ENCODE data around the gene VSTM5.
"Not testable (repeated sequence)": the region's sequence is repeated elsewhere in the genome, so short reads cannot be mapped to it uniquely, and the experiment has no call there.

The VSTM5 gene

GRCh38 chr11:93869830-93870229 is 19.4 kb upstream of the VSTM5 start:
- Histone ChIP-seq H3K23ac (ENCODE audit: low read depth, low read length, poor library complexity) (no peak overlapping the region), H3K9ac (ENCODE audit: low read depth, low read length, poor library complexity) (no peak overlapping the region), H3K4me1 (ENCODE audit: control insufficient read depth in 2 of 2, insufficient read depth in 1 of 2, low read depth in 1 of 2, low read length in 2 of 2) (no peaks in the 10 kb centered on the region), H3K9me3 (replicated peaks in 1 of 2; ENCODE audit: control insufficient read depth in 2 of 2, insufficient read depth in 1 of 2, low read depth in 1 of 2, low read length in 2 of 2) (no peaks in the 10 kb centered on the region), H2BK5ac (ENCODE audit: low read length) (no peak overlapping the region), H2AK5ac (ENCODE audit: low read depth, low read length) (no peak overlapping the region), H4K91ac (ENCODE audit: low read depth, low read length, poor library complexity) (no peak overlapping the region), H3K4me2 (ENCODE audit: insufficient read depth, low read length, poor library complexity, severe bottlenecking) (no peak overlapping the region), H3K4me3 (ENCODE audit: low read length in 2 of 2) (no peak overlapping the region), H3K27me3 (ENCODE audit: control insufficient read depth in 3 of 3, insufficient read depth in 3 of 3, low read depth in 1 of 3, low read length in 3 of 3) (no peaks in the 10 kb centered on the region), H3K27ac (replicated peaks; ENCODE audit: low read length) (no peak overlapping the region), H4K8ac (ENCODE audit: low read depth, low read length) (no peak overlapping the region), H3K18ac (ENCODE audit: low read length) (no peak overlapping the region), H2AFZ (ENCODE audit: low read length) (no peak overlapping the region), H3K4ac (ENCODE audit: low read length) (no peak overlapping the region), H3K36me3 (replicated peaks in 1 of 2; ENCODE audit: control insufficient read depth in 2 of 2, insufficient read depth in 2 of 2, low read length in 2 of 2) (no peaks in the 10 kb centered on the region), H2BK12ac (ENCODE audit: low read length) (no peak overlapping the region), H3K14ac (ENCODE audit: low read length) (no peak overlapping the region), H3K79me1 (ENCODE audit: low read depth, low read length) (no peaks in the 10 kb centered on the region), H2BK15ac (ENCODE audit: low read length) (no peak overlapping the region), H2BK120ac (ENCODE audit: low read depth, low read length) (no peak overlapping the region)
- no peak for DNase-seq (ENCODE audit: low spot score)
- WGBS, 2 donors (ENCODE audit: extremely low coverage in 2 of 2, insufficient read length in 2 of 2, insufficient replicate concordance in 1 of 2): no CpG with 5 or more reads among the region's 7 CpGs

GRCh38 chr11:93868404-93868803 is 18.0 kb upstream of the VSTM5 start:
- H2AFZ ChIP-seq (ENCODE audit: low read length); H3K36me3 ChIP-seq (replicated peaks in 1 of 2; ENCODE audit: control insufficient read depth in 2 of 2, insufficient read depth in 2 of 2, low read length in 2 of 2); H2BK12ac ChIP-seq (ENCODE audit: low read length); H3K4me3 ChIP-seq (ENCODE audit: low read length in 2 of 2); H3K4me1 ChIP-seq (ENCODE audit: control insufficient read depth in 2 of 2, insufficient read depth in 1 of 2, low read depth in 1 of 2, low read length in 2 of 2); H2BK120ac ChIP-seq (ENCODE audit: low read depth, low read length); H3K18ac ChIP-seq (ENCODE audit: low read length); H2AK5ac ChIP-seq (ENCODE audit: low read depth, low read length); H3K4ac ChIP-seq (ENCODE audit: low read length); H3K27me3 ChIP-seq (ENCODE audit: control insufficient read depth in 3 of 3, insufficient read depth in 3 of 3, low read depth in 1 of 3, low read length in 3 of 3); H3K14ac ChIP-seq (ENCODE audit: low read length); H2BK5ac ChIP-seq (ENCODE audit: low read length); H3K9me3 ChIP-seq (replicated peaks in 1 of 2; ENCODE audit: control insufficient read depth in 2 of 2, insufficient read depth in 1 of 2, low read depth in 1 of 2, low read length in 2 of 2); H3K4me2 ChIP-seq (ENCODE audit: insufficient read depth, low read length, poor library complexity, severe bottlenecking); H3K79me1 ChIP-seq (ENCODE audit: low read depth, low read length); H3K9ac ChIP-seq (ENCODE audit: low read depth, low read length, poor library complexity); H4K91ac ChIP-seq (ENCODE audit: low read depth, low read length, poor library complexity); H3K23ac ChIP-seq (ENCODE audit: low read depth, low read length, poor library complexity); H3K27ac ChIP-seq (replicated peaks; ENCODE audit: low read length); H2BK15ac ChIP-seq (ENCODE audit: low read length); DNase-seq (ENCODE audit: low spot score); H4K8ac ChIP-seq (ENCODE audit: low read depth, low read length): not testable (repeated sequence)
- WGBS, 2 donors (ENCODE audit: extremely low coverage in 2 of 2, insufficient read length in 2 of 2, insufficient replicate concordance in 1 of 2): no CpG with 5 or more reads among the region's 2 CpGs

GRCh38 chr11:93861808-93862207 is 11.4 kb upstream of the VSTM5 start:
- H3K4me2 ChIP-seq (ENCODE audit: insufficient read depth, low read length, poor library complexity, severe bottlenecking): no peak overlapping the region
- H3K4me1 ChIP-seq (ENCODE audit: control insufficient read depth in 2 of 2, insufficient read depth in 1 of 2, low read depth in 1 of 2, low read length in 2 of 2): no peaks in the 10 kb centered on the region
- no peaks in the 10 kb centered on the region for H3K9me3 ChIP-seq (replicated peaks in 1 of 2; ENCODE audit: control insufficient read depth in 2 of 2, insufficient read depth in 1 of 2, low read depth in 1 of 2, low read length in 2 of 2)
- no peak overlapping the region for H3K4ac ChIP-seq (ENCODE audit: low read length)
- H3K23ac ChIP-seq (ENCODE audit: low read depth, low read length, poor library complexity): no peak overlapping the region
- H2BK120ac ChIP-seq (ENCODE audit: low read depth, low read length): no peak overlapping the region
- no peaks in the 10 kb centered on the region for H3K79me1 ChIP-seq (ENCODE audit: low read depth, low read length)
- no peak overlapping the region for H3K27ac ChIP-seq (replicated peaks; ENCODE audit: low read length)
- H3K9ac ChIP-seq (ENCODE audit: low read depth, low read length, poor library complexity): no peak overlapping the region
- H3K4me3 ChIP-seq (ENCODE audit: low read length in 2 of 2): no peak overlapping the region
- H2AK5ac ChIP-seq (ENCODE audit: low read depth, low read length): no peak overlapping the region
- no CpG with 5 or more reads among the region's 4 CpGs for WGBS, 2 donors (ENCODE audit: extremely low coverage in 2 of 2, insufficient read length in 2 of 2, insufficient replicate concordance in 1 of 2)
- DNase-seq (ENCODE audit: low spot score): no peak
- H3K36me3 ChIP-seq (replicated peaks in 1 of 2; ENCODE audit: control insufficient read depth in 2 of 2, insufficient read depth in 2 of 2, low read length in 2 of 2): no peaks in the 10 kb centered on the region
- H2BK15ac ChIP-seq (ENCODE audit: low read length): no peak overlapping the region
- no peak overlapping the region for H4K8ac ChIP-seq (ENCODE audit: low read depth, low read length)
- H4K91ac ChIP-seq (ENCODE audit: low read depth, low read length, poor library complexity): no peak overlapping the region
- no peak overlapping the region for H2BK5ac ChIP-seq (ENCODE audit: low read length)
- H3K18ac ChIP-seq (ENCODE audit: low read length): no peak overlapping the region
- H2AFZ ChIP-seq (ENCODE audit: low read length): no peak overlapping the region
- no peak overlapping the region for H3K14ac ChIP-seq (ENCODE audit: low read length)
- H2BK12ac ChIP-seq (ENCODE audit: low read length): no peak overlapping the region
- peaks cover 0 to 5% (median 0%) of the 10 kb centered on the region in 3 experiments for H3K27me3 ChIP-seq (ENCODE audit: control insufficient read depth in 3 of 3, insufficient read depth in 3 of 3, low read depth in 1 of 3, low read length in 3 of 3)

- Histone ChIP-seq H2BK5ac (ENCODE audit: low read length) (no peak overlapping the region), H2AK5ac (ENCODE audit: low read depth, low read length) (no peak overlapping the region), H3K23ac (ENCODE audit: low read depth, low read length, poor library complexity) (no peak overlapping the region), H3K9me3 (replicated peaks in 1 of 2; ENCODE audit: control insufficient read depth in 2 of 2, insufficient read depth in 1 of 2, low read depth in 1 of 2, low read length in 2 of 2) (no peaks in the 10 kb centered on the region), H3K4me2 (ENCODE audit: insufficient read depth, low read length, poor library complexity, severe bottlenecking) (no peak overlapping the region), H3K4ac (ENCODE audit: low read length) (no peak overlapping the region), H2BK120ac (ENCODE audit: low read depth, low read length) (no peak overlapping the region), H3K9ac (ENCODE audit: low read depth, low read length, poor library complexity) (no peak overlapping the region), H3K79me1 (ENCODE audit: low read depth, low read length) (no peaks in the 10 kb centered on the region), H3K36me3 (replicated peaks in 1 of 2; ENCODE audit: control insufficient read depth in 2 of 2, insufficient read depth in 2 of 2, low read length in 2 of 2) (no peaks in the 10 kb centered on the region), H4K8ac (ENCODE audit: low read depth, low read length) (no peak overlapping the region), H3K18ac (ENCODE audit: low read length) (no peak overlapping the region), H3K27me3 (ENCODE audit: control insufficient read depth in 3 of 3, insufficient read depth in 3 of 3, low read depth in 1 of 3, low read length in 3 of 3) (peaks cover 0 to under 1% (median 0%) of the 10 kb centered on the region in 3 experiments), H3K4me3 (ENCODE audit: low read length in 2 of 2) (no peak overlapping the region), H2BK12ac (ENCODE audit: low read length) (no peak overlapping the region), H2AFZ (ENCODE audit: low read length) (no peak overlapping the region), H4K91ac (ENCODE audit: low read depth, low read length, poor library complexity) (no peak overlapping the region), H3K27ac (replicated peaks; ENCODE audit: low read length) (no peak overlapping the region), H2BK15ac (ENCODE audit: low read length) (no peak overlapping the region), H3K4me1 (ENCODE audit: control insufficient read depth in 2 of 2, insufficient read depth in 1 of 2, low read depth in 1 of 2, low read length in 2 of 2) (no peaks in the 10 kb centered on the region), H3K14ac (ENCODE audit: low read length) (no peak overlapping the region)
- WGBS, 2 donors (ENCODE audit: extremely low coverage in 2 of 2, insufficient read length in 2 of 2, insufficient replicate concordance in 1 of 2): no CpG with 5 or more reads among the region's 3 CpGs
- no peak for DNase-seq (ENCODE audit: low spot score)
Observed at GRCh38 chr11:93858121-93858775, 7.8 kb upstream of the VSTM5 start.
